ENCODE measurements around the gene CD96. TPM values are rescaled to one million over a fixed set of nuclear protein-coding genes. Genes with fewer than 3 reads are reported as not detected.

CD96 gene
- polyA plus RNA-seq, 1 donor from 2014 or later: not detected

DNA sequence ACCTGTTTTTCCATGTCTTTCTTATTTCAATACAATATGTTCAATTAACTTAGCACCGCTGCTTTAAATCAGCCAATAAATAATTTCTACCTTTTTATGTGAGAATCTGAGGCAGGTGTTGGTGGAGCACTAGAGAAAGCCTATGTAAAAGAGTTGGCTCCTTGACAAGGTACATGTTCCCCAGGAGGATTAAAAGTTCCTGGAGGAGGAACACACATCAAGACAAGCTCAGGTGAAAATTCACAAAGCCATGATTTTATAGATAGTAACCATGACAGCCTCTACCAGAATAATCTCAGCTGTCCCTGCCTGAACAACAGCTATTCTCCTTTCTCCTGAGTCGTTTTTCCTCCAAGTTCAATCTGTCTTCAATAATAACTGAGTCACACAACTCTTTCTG is 56.6 kb downstream of the CD96 start:
- H3K27me3 ChIP-seq (ENCODE audit: insufficient read depth, low read depth, low read length): no peaks in the 10 kb centered on the region
- no peaks in the 10 kb centered on the region for H4K20me1 ChIP-seq (ENCODE audit: insufficient read depth)
- no peaks in the 10 kb centered on the region for H3K36me3 ChIP-seq (ENCODE audit: insufficient read depth, low read length)
- no peak overlapping the region for H3K27ac ChIP-seq (ENCODE audit: low read length)
- H3F3A ChIP-seq (ENCODE audit: insufficient read depth, low read length, poor library complexity, severe bottlenecking): no peaks in the 10 kb centered on the region
- H3K79me2 ChIP-seq (replicated peaks; ENCODE audit: insufficient read depth, low read length): no peaks in the 10 kb centered on the region
- H3K9ac ChIP-seq (ENCODE audit: low read length): no peak overlapping the region
- H3K4me3 ChIP-seq (ENCODE audit: low read length): no peak overlapping the region
- H2AFZ ChIP-seq (ENCODE audit: low read depth, low read length): no peak overlapping the region
- H3K9me3 ChIP-seq (ENCODE audit: low read length): no peaks in the 10 kb centered on the region
- no peaks in the 10 kb centered on the region for H3K9me2 ChIP-seq (ENCODE audit: insufficient read depth, low read length)
- no peak for TF ChIP-seq POLR2AphosphoS5 (IDR thresholded peaks at IDR 0.05)
- TF ChIP-seq, protein P1, sequence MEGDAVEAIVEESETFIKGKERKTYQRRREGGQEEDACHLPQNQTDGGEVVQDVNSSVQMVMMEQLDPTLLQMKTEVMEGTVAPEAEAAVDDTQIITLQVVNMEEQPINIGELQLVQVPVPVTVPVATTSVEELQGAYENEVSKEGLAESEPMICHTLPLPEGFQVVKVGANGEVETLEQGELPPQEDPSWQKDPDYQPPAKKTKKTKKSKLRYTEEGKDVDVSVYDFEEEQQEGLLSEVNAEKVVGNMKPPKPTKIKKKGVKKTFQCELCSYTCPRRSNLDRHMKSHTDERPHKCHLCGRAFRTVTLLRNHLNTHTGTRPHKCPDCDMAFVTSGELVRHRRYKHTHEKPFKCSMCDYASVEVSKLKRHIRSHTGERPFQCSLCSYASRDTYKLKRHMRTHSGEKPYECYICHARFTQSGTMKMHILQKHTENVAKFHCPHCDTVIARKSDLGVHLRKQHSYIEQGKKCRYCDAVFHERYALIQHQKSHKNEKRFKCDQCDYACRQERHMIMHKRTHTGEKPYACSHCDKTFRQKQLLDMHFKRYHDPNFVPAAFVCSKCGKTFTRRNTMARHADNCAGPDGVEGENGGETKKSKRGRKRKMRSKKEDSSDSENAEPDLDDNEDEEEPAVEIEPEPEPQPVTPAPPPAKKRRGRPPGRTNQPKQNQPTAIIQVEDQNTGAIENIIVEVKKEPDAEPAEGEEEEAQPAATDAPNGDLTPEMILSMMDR (IDR thresholded peaks at IDR 0.05; ENCODE audit: poor library complexity, severe bottlenecking): no peak
- TF ChIP-seq, protein P2, sequence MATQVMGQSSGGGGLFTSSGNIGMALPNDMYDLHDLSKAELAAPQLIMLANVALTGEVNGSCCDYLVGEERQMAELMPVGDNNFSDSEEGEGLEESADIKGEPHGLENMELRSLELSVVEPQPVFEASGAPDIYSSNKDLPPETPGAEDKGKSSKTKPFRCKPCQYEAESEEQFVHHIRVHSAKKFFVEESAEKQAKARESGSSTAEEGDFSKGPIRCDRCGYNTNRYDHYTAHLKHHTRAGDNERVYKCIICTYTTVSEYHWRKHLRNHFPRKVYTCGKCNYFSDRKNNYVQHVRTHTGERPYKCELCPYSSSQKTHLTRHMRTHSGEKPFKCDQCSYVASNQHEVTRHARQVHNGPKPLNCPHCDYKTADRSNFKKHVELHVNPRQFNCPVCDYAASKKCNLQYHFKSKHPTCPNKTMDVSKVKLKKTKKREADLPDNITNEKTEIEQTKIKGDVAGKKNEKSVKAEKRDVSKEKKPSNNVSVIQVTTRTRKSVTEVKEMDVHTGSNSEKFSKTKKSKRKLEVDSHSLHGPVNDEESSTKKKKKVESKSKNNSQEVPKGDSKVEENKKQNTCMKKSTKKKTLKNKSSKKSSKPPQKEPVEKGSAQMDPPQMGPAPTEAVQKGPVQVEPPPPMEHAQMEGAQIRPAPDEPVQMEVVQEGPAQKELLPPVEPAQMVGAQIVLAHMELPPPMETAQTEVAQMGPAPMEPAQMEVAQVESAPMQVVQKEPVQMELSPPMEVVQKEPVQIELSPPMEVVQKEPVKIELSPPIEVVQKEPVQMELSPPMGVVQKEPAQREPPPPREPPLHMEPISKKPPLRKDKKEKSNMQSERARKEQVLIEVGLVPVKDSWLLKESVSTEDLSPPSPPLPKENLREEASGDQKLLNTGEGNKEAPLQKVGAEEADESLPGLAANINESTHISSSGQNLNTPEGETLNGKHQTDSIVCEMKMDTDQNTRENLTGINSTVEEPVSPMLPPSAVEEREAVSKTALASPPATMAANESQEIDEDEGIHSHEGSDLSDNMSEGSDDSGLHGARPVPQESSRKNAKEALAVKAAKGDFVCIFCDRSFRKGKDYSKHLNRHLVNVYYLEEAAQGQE (IDR thresholded peaks at IDR 0.05; ENCODE audit: borderline replicate concordance): no peak
- H3K4me2 ChIP-seq (ENCODE audit: low read length): no peak overlapping the region

DNA sequence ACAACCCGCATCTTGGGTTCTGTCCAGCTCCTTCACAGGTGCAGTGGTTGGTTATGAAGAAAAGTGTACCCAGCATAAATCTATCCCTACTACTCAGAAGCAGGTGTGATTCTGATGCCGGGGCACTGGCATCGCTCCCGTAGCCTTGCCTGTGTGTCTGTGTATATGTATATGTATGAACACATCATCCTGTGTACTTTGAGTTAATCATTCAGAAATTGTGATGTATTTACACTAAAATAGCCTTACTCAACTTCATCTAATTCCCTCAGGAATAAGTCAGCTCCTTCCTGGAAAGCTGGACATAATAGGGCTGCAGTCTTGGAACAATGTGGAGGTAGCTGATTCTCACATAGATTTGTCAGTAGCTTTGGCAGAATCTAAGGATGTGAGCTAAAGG is 59.8 kb downstream of the CD96 start:
- Histone ChIP-seq H3K27ac (ENCODE audit: low read length) (no peak overlapping the region), H3K9ac (ENCODE audit: low read length) (no peak overlapping the region), H3F3A (ENCODE audit: insufficient read depth, low read length, poor library complexity, severe bottlenecking) (no peaks in the 10 kb centered on the region), H4K20me1 (ENCODE audit: insufficient read depth) (no peaks in the 10 kb centered on the region), H3K9me2 (ENCODE audit: insufficient read depth, low read length) (no peaks in the 10 kb centered on the region), H3K4me3 (ENCODE audit: low read length) (no peak overlapping the region), H3K9me3 (ENCODE audit: low read length) (no peaks in the 10 kb centered on the region), H3K79me2 (replicated peaks; ENCODE audit: insufficient read depth, low read length) (no peaks in the 10 kb centered on the region), H3K36me3 (ENCODE audit: insufficient read depth, low read length) (no peaks in the 10 kb centered on the region), H2AFZ (ENCODE audit: low read depth, low read length) (no peak overlapping the region), H3K27me3 (ENCODE audit: insufficient read depth, low read depth, low read length) (no peaks in the 10 kb centered on the region), H3K4me2 (ENCODE audit: low read length) (no peak overlapping the region)
- TF ChIP-seq POLR2AphosphoS5 (IDR thresholded peaks at IDR 0.05) (no peak), TAF1 (IDR thresholded peaks at IDR 0.05; ENCODE audit: low read depth) (no peak), RAD21 (conservative IDR thresholded peaks at IDR 0.05) (no peak), MXI1 (conservative IDR thresholded peaks at IDR 0.05; ENCODE audit: poor library complexity, severe bottlenecking) (no peak), EZH2 (IDR thresholded peaks at IDR 0.05; ENCODE audit: borderline replicate concordance, insufficient read depth, low read length, poor library complexity, severe bottlenecking) (no peak), EP300 (conservative IDR thresholded peaks at IDR 0.05; ENCODE audit: poor library complexity, severe bottlenecking) (no peak), SMC3 (conservative IDR thresholded peaks at IDR 0.05; ENCODE audit: poor library complexity) (no peak)
- TF ChIP-seq, protein P1 (IDR thresholded peaks at IDR 0.05; ENCODE audit: poor library complexity, severe bottlenecking): no peak
- TF ChIP-seq, protein P2 (IDR thresholded peaks at IDR 0.05; ENCODE audit: borderline replicate concordance): no peak
